Neuronal stem cell (in vitro differentiated cells): ENCODE data around the gene CD68.

ENCODE experiments used
- DNase-seq: peaks from one replicate; pipeline ENCODE4 v3.0.0-alpha.2; 2013; ENCODE audit warnings: low spot score
- H2AFZ ChIP-seq: one replicate; pipeline ENCODE4 v1.6.1; 2013; ENCODE audit warnings: mild to moderate bottlenecking, low read length, inconsistent platforms
- H2AK5ac ChIP-seq: 2 replicates; pipeline ENCODE4 v1.6.1; 2013; ENCODE audit warnings: low read depth, mild to moderate bottlenecking, inconsistent platforms, low read length, moderate library complexity, mixed read lengths
- H2BK120ac ChIP-seq: 2 replicates; pipeline ENCODE4 v1.6.1; 2013; ENCODE audit warnings: low read depth, mild to moderate bottlenecking, inconsistent platforms, low read length, moderate library complexity, mixed read lengths
- H2BK12ac ChIP-seq: one replicate; pipeline ENCODE4 v1.6.1; 2013; ENCODE audit warnings: low read length, inconsistent platforms
- H2BK15ac ChIP-seq: 2 replicates; pipeline ENCODE4 v1.6.1; 2013; ENCODE audit warnings: mild to moderate bottlenecking, low read length, inconsistent platforms, mixed read lengths
- H2BK5ac ChIP-seq: one replicate; pipeline ENCODE4 v1.6.1; 2013; ENCODE audit warnings: inconsistent platforms, mild to moderate bottlenecking, low read length, moderate library complexity
- H3K14ac ChIP-seq: one replicate; pipeline ENCODE4 v1.6.1; 2013; ENCODE audit warnings: low read length, inconsistent platforms
- H3K18ac ChIP-seq: 2 replicates; pipeline ENCODE4 v1.6.1; 2013; ENCODE audit warnings: low read length, inconsistent platforms
- H3K23ac ChIP-seq: 2 replicates; pipeline ENCODE4 v1.6.1; 2013; ENCODE audit warnings: low read depth, mild to moderate bottlenecking, mixed read lengths, low read length, inconsistent platforms; ENCODE audit not compliant: poor library complexity
- H3K27ac ChIP-seq: replicated peaks from 3 replicates; pipeline ENCODE4 v1.5.1; 2013; ENCODE audit warnings: low read length, inconsistent platforms
- H3K27me3 ChIP-seq, 3 experiments: 2 replicates each; pipeline ENCODE4 v1.6.1; 2013; ENCODE audit warnings: low read length in 3 of 3, mild to moderate bottlenecking in 2 of 3, inconsistent platforms in 1 of 3, low read depth in 1 of 3, mixed read lengths in 1 of 3, moderate library complexity in 1 of 3; ENCODE audit not compliant: control insufficient read depth in 3 of 3, insufficient read depth in 3 of 3
- H3K36me3 ChIP-seq, 2 donors: replicated peaks in 1 of 2; 2 replicates each; pipeline ENCODE4 v1.6.1; 2013; ENCODE audit warnings: low read length in 2 of 2; ENCODE audit not compliant: control insufficient read depth in 2 of 2, insufficient read depth in 2 of 2
- H3K4ac ChIP-seq: 2 replicates; pipeline ENCODE4 v1.6.1; 2013; ENCODE audit warnings: inconsistent platforms, mild to moderate bottlenecking, low read length, moderate library complexity
- H3K4me1 ChIP-seq, 2 donors: 1 replicate in 1 of 2; 2 replicates in 1 of 2; pipeline ENCODE4 v1.6.1; 2013; ENCODE audit warnings: low read length in 2 of 2, low read depth in 1 of 2; ENCODE audit not compliant: control insufficient read depth in 2 of 2, insufficient read depth in 1 of 2
- H3K4me2 ChIP-seq: one replicate; pipeline ENCODE4 v1.6.1; 2013; ENCODE audit warnings: mild to moderate bottlenecking, low read length, inconsistent platforms; ENCODE audit not compliant: insufficient read depth, poor library complexity, severe bottlenecking
- H3K4me3 ChIP-seq, 2 donors: 2 replicates each; pipeline ENCODE4 v1.5.1; 2013; ENCODE audit warnings: low read length in 2 of 2, mild to moderate bottlenecking in 2 of 2, inconsistent platforms in 1 of 2, moderate library complexity in 1 of 2
- H3K79me1 ChIP-seq: one replicate; pipeline ENCODE4 v1.6.1; 2013; ENCODE audit warnings: low read depth, mild to moderate bottlenecking, inconsistent platforms, low read length, moderate library complexity
- H3K9ac ChIP-seq: one replicate; pipeline ENCODE4 v1.6.1; 2013; ENCODE audit warnings: mild to moderate bottlenecking, low read depth, low read length, inconsistent platforms; ENCODE audit not compliant: poor library complexity
- H3K9me3 ChIP-seq, 2 donors: replicated peaks in 1 of 2; 2 replicates each; pipeline versions ENCODE3 to v1.6.1; 2013; ENCODE audit warnings: low read length in 2 of 2, mild to moderate bottlenecking in 2 of 2, inconsistent platforms in 1 of 2, low read depth in 1 of 2, mixed read lengths in 1 of 2, moderate library complexity in 1 of 2; ENCODE audit not compliant: control insufficient read depth in 2 of 2, insufficient read depth in 1 of 2
- H4K8ac ChIP-seq: one replicate; pipeline ENCODE4 v1.6.1; 2013; ENCODE audit warnings: low read depth, mild to moderate bottlenecking, inconsistent platforms, low read length, moderate library complexity
- H4K91ac ChIP-seq: one replicate; pipeline ENCODE4 v1.6.1; 2013; ENCODE audit warnings: low read length, low read depth, mild to moderate bottlenecking, inconsistent platforms; ENCODE audit not compliant: poor library complexity
- WGBS, 2 donors: extraction: QIAGEN DNeasy Blood & Tissue Kit; methylation state at CpG; one replicate each; pipeline ENCODE4 v1.1.7; 2013; ENCODE audit warnings: missing lambda C conversion rate in 2 of 2, mixed read lengths in 1 of 2; ENCODE audit not compliant: insufficient read length in 2 of 2, insufficient replicate concordance in 1 of 2; ENCODE audit errors: extremely low coverage in 2 of 2; 5-methylcytosine and 5-hydroxymethylcytosine counted together

The CD68 gene

DNA sequence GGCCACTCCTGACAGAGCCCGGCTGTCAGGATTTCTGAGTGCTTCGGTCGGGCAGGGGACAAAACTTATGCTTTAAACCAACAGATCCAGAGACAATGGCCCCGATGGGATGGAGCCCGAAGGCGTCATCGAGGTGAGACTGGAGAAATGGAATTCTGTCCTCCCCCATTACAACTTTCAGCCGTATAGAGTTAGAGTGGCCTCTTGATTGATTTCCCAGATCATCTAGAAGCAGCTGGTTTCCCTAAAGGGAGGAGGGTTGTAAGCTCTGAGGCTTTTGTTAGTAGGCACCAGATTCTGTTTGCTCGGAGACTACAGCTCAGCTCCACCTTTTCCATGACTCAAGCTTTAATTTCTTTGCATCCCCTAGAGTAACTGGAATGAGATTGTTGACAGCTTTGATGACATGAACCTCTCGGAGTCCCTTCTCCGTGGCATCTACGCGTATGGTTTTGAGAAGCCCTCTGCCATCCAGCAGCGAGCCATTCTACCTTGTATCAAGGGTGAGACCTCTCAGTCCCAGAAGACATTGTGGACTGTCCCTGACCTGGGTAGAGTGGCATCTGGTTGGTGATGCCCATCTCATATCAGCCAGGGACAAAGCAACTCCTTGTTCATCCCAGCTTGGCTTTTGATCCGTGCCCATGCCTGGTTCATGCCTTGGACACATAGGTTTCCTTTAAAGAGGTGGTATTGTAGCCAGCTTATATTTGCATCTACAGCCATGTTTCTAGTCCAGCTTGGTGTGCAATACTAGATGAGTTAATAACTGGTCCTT, 5.1 kb upstream of the CD68 start:
- Histone ChIP-seq H3K18ac (no peak overlapping the region), H4K91ac (no peak overlapping the region), H3K4ac (no peak overlapping the region), H4K8ac (no peak overlapping the region), H2BK5ac (no peak overlapping the region), H3K36me3 (peaks cover 66 to 80% of the 10 kb centered on the region in 2 donors), H3K4me3 (peak overlapping the region; percentile 98 to 100), H3K79me1 (peaks cover 14% of the 10 kb centered on the region), H2BK15ac (no peak overlapping the region), H3K27me3 (no peaks in the 10 kb centered on the region), H2AK5ac (no peak overlapping the region), H3K4me2 (peak overlapping the region; percentile 67), H3K9ac (peak overlapping the region; percentile 79), H3K9me3 (peaks cover 0 to 3% of the 10 kb centered on the region in 2 donors), H3K4me1 (peaks cover 14% of the 10 kb centered on the region in 2 donors), H2BK12ac (no peak overlapping the region), H2BK120ac (no peak overlapping the region), H3K23ac (peak overlapping the region; percentile 95), H3K14ac (no peak overlapping the region), H2AFZ (no peak overlapping the region), H3K27ac (no peak overlapping the region)
- no CpG with 5 or more reads among the region's 15 CpGs for WGBS, 2 donors
- no peak for DNase-seq

DNA sequence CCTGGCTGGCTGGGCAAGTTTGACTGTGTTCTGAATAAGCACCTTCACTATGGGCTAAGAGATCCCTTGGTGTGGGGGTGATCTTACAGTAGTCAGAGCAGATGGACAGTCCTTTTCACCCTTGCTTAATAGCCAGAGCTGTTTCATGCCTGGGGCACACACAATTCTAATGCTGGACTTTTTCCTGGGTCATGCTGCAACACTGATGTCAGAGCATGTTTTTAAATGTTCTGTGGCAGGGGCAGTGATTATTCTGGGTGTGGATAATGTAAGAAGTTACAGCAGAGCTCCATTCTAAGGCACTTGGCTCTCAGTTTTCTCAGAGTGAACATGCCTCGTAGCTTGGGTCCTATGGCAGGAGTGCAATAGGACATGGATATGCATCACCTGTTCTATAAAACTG, 4.0 kb upstream of the CD68 start:
- Histone ChIP-seq H3K9ac (no peak overlapping the region), H2BK12ac (no peak overlapping the region), H4K91ac (no peak overlapping the region), H3K9me3 (no peaks in the 10 kb centered on the region), H3K4ac (no peak overlapping the region), H3K4me2 (no peak overlapping the region), H2BK15ac (no peak overlapping the region), H3K79me1 (peaks cover 14% of the 10 kb centered on the region), H3K18ac (no peak overlapping the region), H2AK5ac (no peak overlapping the region), H2AFZ (no peak overlapping the region), H3K27me3 (no peaks in the 10 kb centered on the region), H3K4me3 (no peak overlapping the region), H4K8ac (no peak overlapping the region), H3K27ac (no peak overlapping the region), H3K23ac (no peak overlapping the region), H3K14ac (no peak overlapping the region), H2BK120ac (no peak overlapping the region), H2BK5ac (no peak overlapping the region), H3K4me1 (peaks cover 14% of the 10 kb centered on the region in 2 donors), H3K36me3 (peaks cover 61 to 80% of the 10 kb centered on the region in 2 donors)
- DNase-seq, result no peak
- no CpG with 5 or more reads among the region's 1 CpG for WGBS, 2 donors

DNA sequence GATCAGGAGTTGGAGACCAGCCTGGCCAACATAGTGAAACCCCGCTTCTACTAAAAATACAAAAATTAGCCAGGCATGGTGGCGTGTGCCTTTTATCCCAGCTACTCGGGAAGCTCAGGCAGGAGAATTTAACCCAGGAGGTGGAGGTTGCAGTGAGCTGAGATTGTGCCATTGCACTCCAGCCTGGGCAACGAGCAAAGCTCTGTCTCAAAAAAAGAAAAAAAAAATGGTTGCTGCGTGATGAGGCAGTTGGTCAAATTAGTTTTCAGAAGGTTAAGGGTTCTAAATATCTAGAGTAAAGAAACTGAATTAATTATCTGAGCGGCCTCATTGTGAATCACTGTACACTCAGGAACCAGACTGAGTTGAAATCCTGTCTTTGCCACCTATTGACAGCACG, 3.5 kb upstream of the CD68 start:
- H3K4me3 ChIP-seq, result no peak overlapping the region

DNA sequence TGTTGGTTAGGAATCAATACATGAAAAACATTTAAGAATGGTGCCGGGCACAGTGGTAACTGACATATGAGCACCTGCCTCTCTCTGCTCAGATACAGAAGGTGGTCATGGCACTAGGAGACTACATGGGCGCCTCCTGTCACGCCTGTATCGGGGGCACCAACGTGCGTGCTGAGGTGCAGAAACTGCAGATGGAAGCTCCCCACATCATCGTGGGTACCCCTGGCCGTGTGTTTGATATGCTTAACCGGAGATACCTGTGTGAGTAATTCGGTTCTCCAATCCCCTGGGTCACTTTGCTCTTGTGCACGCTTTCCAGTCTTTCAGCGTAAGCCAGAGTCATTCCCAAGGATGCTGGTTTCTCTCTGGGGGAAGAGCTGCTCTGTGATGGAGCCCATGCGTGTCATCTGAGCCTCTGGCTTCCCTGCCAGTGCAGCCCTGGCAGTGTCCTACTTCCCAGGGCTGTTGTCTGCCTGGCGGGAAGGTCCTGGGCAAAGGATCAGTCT, 3.0 kb upstream of the CD68 start:
- no peak overlapping the region for H3K27ac ChIP-seq
- H2AK5ac ChIP-seq, result no peak overlapping the region
- H3K27me3 ChIP-seq, result no peaks in the 10 kb centered on the region
- no peak overlapping the region for H4K8ac ChIP-seq
- no peaks in the 10 kb centered on the region for H3K9me3 ChIP-seq
- H2BK15ac ChIP-seq, result no peak overlapping the region
- H2BK120ac ChIP-seq, result no peak overlapping the region
- H3K23ac ChIP-seq, result no peak overlapping the region
- peaks cover 12 to 14% of the 10 kb centered on the region in 2 donors for H3K4me1 ChIP-seq
- H4K91ac ChIP-seq, result no peak overlapping the region
- H2BK5ac ChIP-seq, result no peak overlapping the region
- peaks cover 14% of the 10 kb centered on the region for H3K79me1 ChIP-seq
- H3K4me3 ChIP-seq, result no peak overlapping the region
- no peak overlapping the region for H3K4ac ChIP-seq
- H2BK12ac ChIP-seq, result no peak overlapping the region
- no peak overlapping the region for H2AFZ ChIP-seq
- H3K18ac ChIP-seq, result no peak overlapping the region
- no peak overlapping the region for H3K4me2 ChIP-seq
- no peak overlapping the region for H3K9ac ChIP-seq
- no peak for DNase-seq
- no CpG with 5 or more reads among the region's 14 CpGs for WGBS, 2 donors
- H3K36me3 ChIP-seq, result peaks cover 56 to 80% of the 10 kb centered on the region in 2 donors
- H3K14ac ChIP-seq, result no peak overlapping the region

More for the DNA sequence above, 3.5 kb upstream of the CD68 start:
- Histone ChIP-seq H2BK120ac (no peak overlapping the region), H3K9ac (no peak overlapping the region), H3K36me3 (peaks cover 57 to 80% of the 10 kb centered on the region in 2 donors), H4K8ac (no peak overlapping the region), H2BK15ac (no peak overlapping the region), H3K27me3 (no peaks in the 10 kb centered on the region), H2BK5ac (no peak overlapping the region), H3K4me2 (no peak overlapping the region), H3K23ac (no peak overlapping the region), H3K18ac (no peak overlapping the region), H3K4ac (no peak overlapping the region), H3K27ac (no peak overlapping the region), H3K14ac (no peak overlapping the region), H2BK12ac (no peak overlapping the region), H3K9me3 (no peaks in the 10 kb centered on the region), H3K4me1 (peaks cover 14% of the 10 kb centered on the region in 2 donors), H2AFZ (no peak overlapping the region), H2AK5ac (no peak overlapping the region), H3K79me1 (peaks cover 14% of the 10 kb centered on the region), H4K91ac (no peak overlapping the region)
- WGBS, 2 donors, result no CpG with 5 or more reads among the region's 7 CpGs
- no peak for DNase-seq
